Sciatic nerve (tissue), 2 donors: Measurements from ENCODE around the gene C16orf82. TPM values are rescaled to one million over a fixed set of nuclear protein-coding genes. Genes with fewer than 3 reads are reported as not detected.

ENCODE experiments used
- ATAC-seq: fragments of 200-7000 bp; cut with Tn5 transposase; one replicate; pipeline ENCODE4 v1.9.1; 2020; ENCODE audit warnings: mild to moderate bottlenecking, moderate library complexity
- DNase-seq: peaks from one replicate; pipeline ENCODE4 v3.0.0-alpha.2; 2020; ENCODE audit warnings: low spot score
- intact Hi-C: fragments of 100-400 bp; cut with DNase I; formaldehyde crosslinking; loops from one replicate; pipeline ENCODE4 v1.14.2; 2022
- total RNA-seq: library from RNA; stranded (reverse); fragmentation: NEBNext Ultra II Directional; extraction: Animal tissue kit (Norgen Biotek cat#: 25700); gene quantifications from one replicate; pipeline ENCODE4 v1.2.1, GENCODE V29; 2021
- donor health status: DM: no; HTN: no; CAD: no.
- donor health status: DM: no; HTN: no; CAD: no.

Gene C16orf82
- total RNA-seq, 1 donor from 2014 or later: 0.22 TPM

DNA sequence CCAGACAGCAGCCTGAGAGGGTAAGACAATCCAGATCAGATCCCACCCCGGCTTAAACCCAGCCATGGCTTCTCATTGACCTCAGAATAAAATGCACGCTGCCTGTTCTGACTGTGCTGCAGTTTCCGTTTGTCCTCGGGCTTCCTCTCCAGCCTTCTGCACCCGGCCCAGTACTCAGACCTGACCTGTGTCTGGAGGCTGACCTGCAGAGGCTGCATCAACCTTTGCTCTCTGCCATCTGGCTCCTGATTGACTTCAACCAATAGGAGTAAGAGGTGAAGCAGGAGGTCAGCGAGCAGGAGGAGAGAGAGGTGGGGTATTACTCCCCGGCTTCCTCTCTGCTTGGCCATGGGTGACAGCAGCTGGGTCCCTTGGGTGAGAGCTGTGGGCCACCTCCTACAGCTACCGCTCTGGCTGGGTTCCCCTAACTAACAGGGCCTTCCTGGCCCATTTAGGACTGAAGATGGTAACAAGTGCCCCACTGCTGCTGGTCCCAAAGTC lies 46.7 kb downstream of the C16orf82 start:
- ATAC-seq (no peak), DNase-seq (no peak)
- intact Hi-C loops: no loop called here

DNA sequence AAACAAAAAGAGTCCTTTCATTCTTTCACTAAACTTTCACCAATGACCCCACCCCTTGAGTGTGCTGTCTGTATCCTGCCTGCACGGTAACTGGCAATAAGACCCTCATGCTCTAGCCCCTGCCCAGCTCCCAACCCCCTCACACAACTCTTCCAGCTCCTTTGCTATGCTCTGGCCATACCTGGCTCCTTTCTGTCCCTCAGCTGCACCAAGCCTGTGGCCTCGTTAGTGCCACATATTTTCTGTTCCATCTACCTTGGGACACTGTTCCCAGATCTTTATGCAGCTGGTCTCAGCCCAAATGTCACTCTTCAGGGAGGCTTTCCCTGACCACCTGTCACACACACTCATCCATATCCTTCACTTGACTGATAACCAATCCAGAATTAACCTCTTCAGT lies 47.3 kb downstream of the C16orf82 start:
- ATAC-seq (no peak), DNase-seq (no peak)
- intact Hi-C loops: no loop called here

DNA sequence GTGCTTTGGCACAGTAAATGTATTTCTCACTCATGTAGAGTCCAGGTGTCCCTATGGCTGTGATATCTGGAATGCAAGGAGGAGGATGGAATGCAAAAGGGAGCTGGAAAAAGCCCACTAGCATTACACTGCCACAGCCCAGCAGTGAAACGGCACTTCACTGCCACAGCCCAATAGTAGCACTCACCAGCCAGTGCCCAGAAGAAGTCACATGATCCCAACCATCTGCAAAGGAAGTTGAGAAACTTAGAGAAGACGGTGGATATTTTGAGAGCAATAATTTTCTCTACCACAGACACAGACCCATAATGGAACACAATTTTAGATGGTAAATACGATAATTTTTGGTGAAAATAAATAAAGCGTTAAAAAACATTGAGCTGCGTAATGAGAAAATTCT lies 51.8 kb downstream of the C16orf82 start:
- intact Hi-C loops: no loop called here
- DNase-seq (no peak), ATAC-seq (no peak)

Other genes with a start within 250 kb of the C16orf82 start
- gene KDM8, start 136.6 kb downstream of the C16orf82 start, total RNA-seq: 8.3 TPM
- gene NSMCE1, start 201.8 kb downstream of the C16orf82 start, total RNA-seq: 39.5 TPM
- gene IL4R, start 247.0 kb downstream of the C16orf82 start, total RNA-seq: 62.8 TPM